Activated CD4-positive, alpha-beta T cell treated with anti-CD3 and anti-CD28 coated beads, Interleukin-2, amount 50 U/mL, for 1 hour (primary cell): ENCODE measurements around the gene IDS.

Experiments
- DNase-seq: peaks from one replicate; pipeline ENCODE4 v3.0.0-alpha.2; 2020

The IDS gene

GRCh38 chrX:149455934-149456333 is 49.2 kb downstream of the IDS start:
- DNase-seq = no peak

DNA sequence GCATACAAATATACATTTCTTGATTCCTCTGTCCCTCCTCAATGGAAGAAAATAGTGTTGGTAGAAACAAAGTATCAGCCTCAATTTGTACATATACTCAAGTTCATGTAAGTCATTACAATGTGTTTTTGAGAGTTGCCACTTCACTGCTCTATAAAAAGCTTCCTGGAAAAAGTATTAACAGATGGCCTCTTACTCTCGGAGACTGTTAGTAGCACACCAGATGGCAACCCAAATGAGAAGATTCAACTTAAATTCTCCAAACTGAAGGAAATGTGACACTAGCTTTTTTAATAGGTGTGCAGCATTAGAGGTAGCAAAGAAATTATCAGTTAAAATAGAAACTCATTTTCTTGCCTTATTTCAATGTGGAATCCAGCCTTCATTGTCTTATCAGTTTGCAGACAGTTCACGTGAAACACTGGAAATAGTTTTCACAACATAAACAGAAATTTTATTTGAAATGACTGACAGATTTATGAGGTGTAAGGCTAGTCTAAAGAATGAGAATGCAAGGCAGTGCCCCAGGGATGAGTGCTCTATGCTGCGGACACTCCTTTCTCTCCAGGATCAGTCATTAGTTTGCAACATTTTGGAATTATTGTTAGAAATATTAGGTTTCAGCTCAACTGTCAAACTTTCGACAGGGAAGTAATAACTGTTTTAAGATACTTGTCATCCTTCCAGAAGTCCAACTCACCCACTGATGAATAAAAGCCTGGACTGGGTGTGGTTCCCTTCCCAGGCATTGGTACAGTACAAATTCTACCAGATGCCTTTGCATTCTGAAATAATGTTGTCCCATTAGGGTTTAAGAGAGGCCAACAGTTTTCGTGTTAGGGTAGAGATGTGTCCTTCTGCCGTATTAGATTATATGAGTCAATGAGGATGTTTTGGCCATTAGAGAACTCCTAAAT is 50.9 kb downstream of the IDS start:
- DNase-seq = no peak

- DNase-seq = no peak
These were observed 52.1 kb downstream of the IDS start for GRCh38 chrX:149453030-149453429.

DNA sequence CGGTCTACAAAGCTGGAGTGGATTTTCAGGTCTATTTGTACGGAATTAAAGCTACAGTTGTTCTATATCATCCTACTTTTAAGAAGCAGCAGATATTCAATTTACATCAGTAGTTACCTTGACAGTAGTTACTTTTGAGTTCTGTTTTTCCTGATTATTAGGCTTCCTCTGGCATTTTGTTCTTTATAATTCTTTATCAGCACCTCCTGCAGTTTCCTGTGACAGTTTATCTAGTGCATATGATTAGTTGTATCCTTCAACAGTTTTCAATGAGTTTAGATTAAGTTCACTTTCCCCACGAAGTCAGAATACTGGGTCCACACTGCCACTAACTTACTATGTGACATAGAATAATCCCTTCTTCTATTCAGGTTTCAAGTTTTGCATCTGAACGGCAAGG is 71.7 kb downstream of the IDS start:
- DNase-seq = no peak

- no peak for DNase-seq
These were observed 72.1 kb downstream of the IDS start for GRCh38 chrX:149433051-149433450.
